ENCODE measurements around the gene LRP11. TPM values are rescaled to one million over a fixed set of nuclear protein-coding genes. Genes with fewer than 3 reads are reported as not detected.

LRP11 gene
- total RNA-seq, 1 experiment from 2014 or later: 17.7 TPM

DNA sequence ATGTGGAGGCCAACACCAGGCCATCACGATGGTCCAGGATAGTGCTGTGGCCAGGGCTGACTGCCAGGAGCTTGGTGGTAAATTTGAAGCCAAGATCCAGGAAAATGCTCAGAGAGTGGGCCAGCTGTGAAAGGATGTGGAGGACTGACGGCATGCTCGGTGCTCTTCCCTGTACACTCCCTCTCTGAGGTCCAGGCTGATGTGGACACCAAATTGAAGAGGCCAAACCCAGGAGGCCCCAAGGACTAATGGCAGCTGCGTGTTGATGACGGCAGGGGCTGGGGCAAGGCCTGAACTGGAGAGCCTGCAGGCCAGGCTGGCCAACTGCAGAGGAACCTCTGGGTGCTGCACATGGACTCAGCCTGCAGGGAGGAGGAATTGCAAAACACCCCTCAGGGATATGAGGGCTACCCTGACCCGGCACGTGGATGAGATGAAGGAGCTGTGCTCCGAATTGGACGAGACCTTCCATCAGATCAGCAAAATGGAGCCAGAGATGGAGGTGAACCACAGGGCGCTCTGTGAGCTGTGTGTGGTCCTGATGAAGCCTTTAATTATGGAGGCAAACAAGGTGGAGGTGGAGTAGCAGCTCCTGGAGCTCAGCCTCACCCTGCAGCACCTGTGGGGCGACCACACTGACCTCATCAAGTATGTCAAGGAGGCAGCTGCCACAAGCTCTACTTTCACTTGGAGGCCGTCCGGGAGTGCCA is 40.7 kb upstream of the LRP11 start:
- no TSS peak for BruUV-seq (replicated peaks)
- intact Hi-C loops (cut with micrococcal nuclease; ENCODE audit: unreplicated experiment): no loop called here
- Mint-ChIP-seq H3K4me1 (ENCODE audit: low read depth, unreplicated experiment) (no peaks in the 10 kb centered on the region), H3K27me3 (ENCODE audit: insufficient read depth, unreplicated experiment) (peaks cover 5% of the 10 kb centered on the region), H3K9me3 (ENCODE audit: unreplicated experiment) (peaks cover 17% of the 10 kb centered on the region), H3K36me3 (ENCODE audit: insufficient read depth, unreplicated experiment) (no peaks in the 10 kb centered on the region), H3K27ac (ENCODE audit: unreplicated experiment) (no peak overlapping the region), H3K4me3 (ENCODE audit: unreplicated experiment) (no peak overlapping the region)
- no peaks in the 10 kb centered on the region for H3K27me3 ChIP-seq (replicated peaks; ENCODE audit: control insufficient read depth, insufficient read depth, low read length)
- H3K36me3 ChIP-seq (ENCODE audit: control insufficient read depth, insufficient read depth, low read length): no peaks in the 10 kb centered on the region
- H3K4me3 ChIP-seq (ENCODE audit: low read depth, low read length): no peak overlapping the region
- ChIA-PET POLR2A (no interaction called here), CTCF (interaction anchor here (0.6 to 0.7 kb wide), 2 partner anchors 66 to 71 kb away, joined by 3 read pairs; no protein-coding TSS in a partner anchor)
- H3K4me1 ChIP-seq: no peaks in the 10 kb centered on the region
- no peaks in the 10 kb centered on the region; the same call in 1 of the 2 replicates for H3K9me3 ChIP-seq
- no peak for DNase-seq
- TF ChIP-seq, protein P1, sequence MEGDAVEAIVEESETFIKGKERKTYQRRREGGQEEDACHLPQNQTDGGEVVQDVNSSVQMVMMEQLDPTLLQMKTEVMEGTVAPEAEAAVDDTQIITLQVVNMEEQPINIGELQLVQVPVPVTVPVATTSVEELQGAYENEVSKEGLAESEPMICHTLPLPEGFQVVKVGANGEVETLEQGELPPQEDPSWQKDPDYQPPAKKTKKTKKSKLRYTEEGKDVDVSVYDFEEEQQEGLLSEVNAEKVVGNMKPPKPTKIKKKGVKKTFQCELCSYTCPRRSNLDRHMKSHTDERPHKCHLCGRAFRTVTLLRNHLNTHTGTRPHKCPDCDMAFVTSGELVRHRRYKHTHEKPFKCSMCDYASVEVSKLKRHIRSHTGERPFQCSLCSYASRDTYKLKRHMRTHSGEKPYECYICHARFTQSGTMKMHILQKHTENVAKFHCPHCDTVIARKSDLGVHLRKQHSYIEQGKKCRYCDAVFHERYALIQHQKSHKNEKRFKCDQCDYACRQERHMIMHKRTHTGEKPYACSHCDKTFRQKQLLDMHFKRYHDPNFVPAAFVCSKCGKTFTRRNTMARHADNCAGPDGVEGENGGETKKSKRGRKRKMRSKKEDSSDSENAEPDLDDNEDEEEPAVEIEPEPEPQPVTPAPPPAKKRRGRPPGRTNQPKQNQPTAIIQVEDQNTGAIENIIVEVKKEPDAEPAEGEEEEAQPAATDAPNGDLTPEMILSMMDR (IDR thresholded peaks at IDR 0.05; ENCODE audit: insufficient read depth in 1 of 2, low read depth in 1 of 2, low read length in 1 of 2, severe bottlenecking in 1 of 2, unreplicated experiment in 1 of 2): no peak

DNA sequence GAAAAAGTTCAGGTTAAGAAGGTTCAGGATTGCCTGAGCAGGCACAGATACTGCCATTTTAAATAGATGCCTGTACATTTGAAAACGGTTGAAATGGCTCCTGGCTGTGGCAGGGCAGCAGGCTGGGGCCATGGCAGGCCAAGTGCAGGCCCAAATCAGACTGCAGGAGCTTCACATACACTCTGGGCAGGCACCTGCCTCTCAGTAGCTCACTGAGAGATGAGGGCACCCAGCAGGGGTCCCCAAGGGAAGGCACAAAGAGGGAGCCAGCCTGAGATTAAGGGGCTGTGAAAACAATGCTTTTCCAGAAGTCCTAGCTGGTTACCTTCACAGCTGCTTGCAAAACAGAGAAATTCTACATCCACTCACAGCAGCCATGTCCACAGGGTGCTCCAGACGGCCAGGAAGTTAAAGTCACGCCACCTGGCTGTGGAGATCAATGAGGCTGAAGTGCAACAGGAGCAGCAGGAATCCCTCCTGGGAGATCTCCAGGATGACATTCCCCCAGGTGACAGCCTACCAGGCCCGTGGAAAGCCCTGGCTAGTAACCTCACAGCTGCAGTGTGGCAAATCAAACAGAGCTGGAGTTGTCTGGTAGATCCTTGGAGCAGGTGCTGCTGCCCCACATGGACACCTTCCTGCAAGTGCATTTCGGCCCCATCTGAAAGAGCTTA is 39.9 kb upstream of the LRP11 start:
- no peaks in the 10 kb centered on the region; the same call in 1 of the 2 replicates for H3K9me3 ChIP-seq
- no peaks in the 10 kb centered on the region for H3K36me3 Mint-ChIP-seq (ENCODE audit: insufficient read depth, unreplicated experiment)
- H3K4me3 ChIP-seq (ENCODE audit: low read depth, low read length): no peak overlapping the region
- H3K9me3 Mint-ChIP-seq (ENCODE audit: unreplicated experiment): peaks cover 17% of the 10 kb centered on the region
- CTCF ChIA-PET: interaction anchor here (0.6 to 0.7 kb wide), 2 partner anchors 65 to 70 kb away, joined by 3 read pairs; no protein-coding TSS in a partner anchor
- no peaks in the 10 kb centered on the region for H3K4me1 ChIP-seq
- H3K27ac Mint-ChIP-seq (ENCODE audit: unreplicated experiment): no peak overlapping the region
- H3K27me3 Mint-ChIP-seq (ENCODE audit: insufficient read depth, unreplicated experiment): peaks cover 7% of the 10 kb centered on the region
- no peak overlapping the region for H3K4me3 Mint-ChIP-seq (ENCODE audit: unreplicated experiment)
- no peaks in the 10 kb centered on the region for H3K27me3 ChIP-seq (replicated peaks; ENCODE audit: control insufficient read depth, insufficient read depth, low read length)
- no peaks in the 10 kb centered on the region for H3K36me3 ChIP-seq (ENCODE audit: control insufficient read depth, insufficient read depth, low read length)
- H3K4me1 Mint-ChIP-seq (ENCODE audit: low read depth, unreplicated experiment): no peaks in the 10 kb centered on the region
- no TSS peak for BruUV-seq (replicated peaks)
- POLR2A ChIA-PET: no interaction called here
- TF ChIP-seq, protein P1 (IDR thresholded peaks at IDR 0.05; ENCODE audit: insufficient read depth in 1 of 2, low read depth in 1 of 2, low read length in 1 of 2, severe bottlenecking in 1 of 2, unreplicated experiment in 1 of 2): no peak
- intact Hi-C loops (cut with micrococcal nuclease; ENCODE audit: unreplicated experiment): no loop called here
- DNase-seq: peak in 1 of 2 experiments; percentile 18

DNA sequence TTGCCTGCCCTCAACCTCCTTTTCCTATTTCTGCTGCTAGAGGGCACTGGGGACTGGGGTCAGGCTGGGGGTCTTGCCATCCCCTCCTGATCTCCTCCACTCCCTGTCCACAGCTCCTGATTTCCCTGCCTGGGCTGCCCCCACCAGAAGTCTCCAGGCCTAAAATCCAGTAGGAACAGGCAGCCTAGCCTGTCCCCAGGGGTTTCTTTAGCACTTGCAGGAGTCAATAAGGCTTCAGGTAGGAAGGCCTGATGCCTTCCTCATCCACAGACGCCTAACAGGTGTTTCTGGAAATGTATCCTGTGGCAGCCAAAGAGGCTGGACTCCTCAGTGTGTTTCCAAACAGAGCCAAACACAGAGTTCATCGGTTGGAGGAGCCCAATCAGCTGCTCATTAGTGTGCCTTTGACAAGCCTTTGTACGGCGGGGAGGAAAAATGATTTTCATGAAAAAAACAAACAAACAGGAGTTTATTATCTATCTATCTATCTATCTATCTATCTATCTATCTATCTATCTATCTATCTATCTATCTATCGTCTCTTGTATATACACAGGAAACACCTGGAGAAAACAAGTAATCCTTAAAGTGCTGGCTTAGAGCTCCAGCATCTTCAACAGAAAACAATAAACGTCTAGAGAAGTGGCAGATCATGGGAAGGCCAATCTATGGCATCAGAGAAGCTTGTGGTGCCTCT is 37.4 kb upstream of the LRP11 start:
- BruUV-seq (replicated peaks): no TSS peak
- Histone ChIP-seq H3K4me1 (no peaks in the 10 kb centered on the region), H3K36me3 (ENCODE audit: control insufficient read depth, insufficient read depth, low read length) (no peaks in the 10 kb centered on the region), H3K27me3 (replicated peaks; ENCODE audit: control insufficient read depth, insufficient read depth, low read length) (no peaks in the 10 kb centered on the region), H3K9me3 (no peaks in the 10 kb centered on the region), H3K4me3 (ENCODE audit: low read depth, low read length) (no peak overlapping the region)
- TF ChIP-seq, protein P1 (IDR thresholded peaks at IDR 0.05; ENCODE audit: insufficient read depth in 1 of 2, low read depth in 1 of 2, low read length in 1 of 2, severe bottlenecking in 1 of 2, unreplicated experiment in 1 of 2): no peak
- H3K9me3 Mint-ChIP-seq (ENCODE audit: unreplicated experiment): no peaks in the 10 kb centered on the region
- intact Hi-C loops (cut with micrococcal nuclease; ENCODE audit: unreplicated experiment): no loop called here
- DNase-seq: no peak
- no peaks in the 10 kb centered on the region for H3K4me1 Mint-ChIP-seq (ENCODE audit: low read depth, unreplicated experiment)
- H3K4me3 Mint-ChIP-seq (ENCODE audit: unreplicated experiment): no peak overlapping the region
- H3K36me3 Mint-ChIP-seq (ENCODE audit: insufficient read depth, unreplicated experiment): no peaks in the 10 kb centered on the region
- ChIA-PET CTCF (interaction anchor here (1.0 kb wide), 1 partner anchor 61 kb away, joined by 3 read pairs; no protein-coding TSS in a partner anchor), POLR2A (no interaction called here)
- H3K27ac Mint-ChIP-seq (ENCODE audit: unreplicated experiment): no peak overlapping the region
- peaks cover 11% of the 10 kb centered on the region for H3K27me3 Mint-ChIP-seq (ENCODE audit: insufficient read depth, unreplicated experiment)
